Measurements from ENCODE around the gene MAFG.
A peak's percentile ranks its signal among the peaks of the same experiment; 100 is the strongest.

Gene MAFG

DNA sequence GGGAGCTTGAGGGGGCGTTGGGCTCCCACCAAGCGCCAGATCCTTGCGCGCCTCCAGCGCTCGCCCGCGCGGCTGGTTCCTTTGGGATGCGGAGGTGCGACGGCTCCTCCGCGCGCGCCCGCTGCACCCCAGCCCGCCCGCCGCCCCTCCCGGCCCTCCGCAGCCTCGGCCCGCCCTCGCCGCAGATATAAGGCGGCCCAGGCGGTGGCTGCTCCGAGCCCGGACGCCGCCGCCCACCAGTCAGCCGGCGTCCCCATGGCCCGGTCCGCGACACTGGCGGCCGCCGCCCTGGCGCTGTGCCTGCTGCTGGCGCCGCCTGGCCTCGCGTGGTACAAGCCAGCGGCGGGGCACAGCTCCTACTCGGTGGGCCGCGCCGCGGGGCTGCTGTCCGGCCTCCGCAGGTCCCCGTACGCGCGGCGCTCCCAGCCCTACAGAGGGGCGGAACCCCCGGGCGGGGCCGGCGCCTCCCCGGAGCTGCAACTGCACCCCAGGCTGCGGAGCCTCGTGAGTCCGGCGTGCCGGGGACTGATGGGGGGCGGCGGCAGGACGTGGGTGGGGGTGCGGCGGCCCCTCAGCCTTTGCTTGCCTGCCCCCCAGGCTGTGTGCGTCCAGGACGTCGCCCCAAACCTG lies 25.4 kb downstream of the MAFG start, which contains the start of gene NPB:
TSS of gene NPB (plus strand) at position 216 of the 630 bp plus-strand sequence. CDS start at position 256, 40 bp downstream.
- no peak within 1 kb of the TSS for H4K5ac ChIP-seq (ENCODE audit: low read length)
- no peak within 1 kb of the TSS for H2AK5ac ChIP-seq (ENCODE audit: low read length)
- H3K4me1 ChIP-seq (ENCODE audit: control insufficient read depth, low read depth, low read length), result no peaks in the 10 kb centered on the region
- H4K8ac ChIP-seq (ENCODE audit: low read depth, low read length), result no peak within 1 kb of the TSS
- no peak within 1 kb of the TSS for H2BK5ac ChIP-seq (ENCODE audit: low read length)
- WGBS (ENCODE audit: extremely low coverage, insufficient coverage, low lambda C conversion rate), result no CpG with 5 or more reads among the region's 79 CpGs
- no peaks in the 10 kb centered on the region for H3K79me2 ChIP-seq (ENCODE audit: control insufficient read depth, insufficient read depth, low read length)
- no peak within 1 kb of the TSS for H3K4ac ChIP-seq (ENCODE audit: low read depth, low read length)
- peaks cover 6% of the 10 kb centered on the region for H3K36me3 ChIP-seq (ENCODE audit: control insufficient read depth, insufficient read depth, low read length)
- peak within 1 kb of the TSS; percentile 78 for H3K56ac ChIP-seq (ENCODE audit: low read length)
- H2BK120ac ChIP-seq (ENCODE audit: low read depth, low read length), result no peak within 1 kb of the TSS
- H3K27me3 ChIP-seq (ENCODE audit: insufficient read depth, low read length, poor library complexity), result no peaks in the 10 kb centered on the region
- peak within 1 kb of the TSS; percentile 61 for H3K9ac ChIP-seq (ENCODE audit: low read length)
- no peaks in the 10 kb centered on the region for H3K79me1 ChIP-seq (ENCODE audit: low read length)
- no peak within 1 kb of the TSS for H3K4me3 ChIP-seq (ENCODE audit: low read length)
- DNase-seq, result peak; percentile 46
- no peak within 1 kb of the TSS for H3K27ac ChIP-seq (ENCODE audit: low read depth, low read length)
- no peak within 1 kb of the TSS for H3K18ac ChIP-seq (ENCODE audit: low read length)
- H2BK15ac ChIP-seq (replicated peaks; ENCODE audit: low read depth), result no peak within 1 kb of the TSS
- peak within 1 kb of the TSS; percentile 85 for H3K23ac ChIP-seq (ENCODE audit: low read length)
- H3K4me2 ChIP-seq (ENCODE audit: low read length), result peak within 1 kb of the TSS; percentile 48

GRCh38 chr17:81901167-81902022 lies 26.1 kb downstream of the MAFG start:
- H2BK15ac ChIP-seq (replicated peaks; ENCODE audit: low read depth), result no peak overlapping the region
- no peaks in the 10 kb centered on the region for H3K4me1 ChIP-seq (ENCODE audit: control insufficient read depth, low read depth, low read length)
- no peak overlapping the region for H4K5ac ChIP-seq (ENCODE audit: low read length)
- peak overlapping the region; percentile 78 for H3K56ac ChIP-seq (ENCODE audit: low read length)
- no peak overlapping the region for H4K8ac ChIP-seq (ENCODE audit: low read depth, low read length)
- peaks cover 7% of the 10 kb centered on the region for H3K36me3 ChIP-seq (ENCODE audit: control insufficient read depth, insufficient read depth, low read length)
- no peak overlapping the region for H3K4me3 ChIP-seq (ENCODE audit: low read length)
- H3K4me2 ChIP-seq (ENCODE audit: low read length), result peak overlapping the region; percentile 25
- DNase-seq, result no peak
- no peak overlapping the region for H3K27ac ChIP-seq (ENCODE audit: low read depth, low read length)
- H3K9ac ChIP-seq (ENCODE audit: low read length), result peak overlapping the region; percentile 38
- WGBS (ENCODE audit: extremely low coverage, insufficient coverage, low lambda C conversion rate), result no CpG with 5 or more reads among the region's 21 CpGs
- H2BK120ac ChIP-seq (ENCODE audit: low read depth, low read length), result no peak overlapping the region
- no peak overlapping the region for H3K4ac ChIP-seq (ENCODE audit: low read depth, low read length)
- no peak overlapping the region for H2AK5ac ChIP-seq (ENCODE audit: low read length)
- no peaks in the 10 kb centered on the region for H3K79me2 ChIP-seq (ENCODE audit: control insufficient read depth, insufficient read depth, low read length)
- H2BK5ac ChIP-seq (ENCODE audit: low read length), result no peak overlapping the region
- H3K18ac ChIP-seq (ENCODE audit: low read length), result no peak overlapping the region
- H3K23ac ChIP-seq (ENCODE audit: low read length), result peak overlapping the region; percentile 85
- H3K79me1 ChIP-seq (ENCODE audit: low read length), result no peaks in the 10 kb centered on the region
- no peaks in the 10 kb centered on the region for H3K27me3 ChIP-seq (ENCODE audit: insufficient read depth, low read length, poor library complexity)

DNA sequence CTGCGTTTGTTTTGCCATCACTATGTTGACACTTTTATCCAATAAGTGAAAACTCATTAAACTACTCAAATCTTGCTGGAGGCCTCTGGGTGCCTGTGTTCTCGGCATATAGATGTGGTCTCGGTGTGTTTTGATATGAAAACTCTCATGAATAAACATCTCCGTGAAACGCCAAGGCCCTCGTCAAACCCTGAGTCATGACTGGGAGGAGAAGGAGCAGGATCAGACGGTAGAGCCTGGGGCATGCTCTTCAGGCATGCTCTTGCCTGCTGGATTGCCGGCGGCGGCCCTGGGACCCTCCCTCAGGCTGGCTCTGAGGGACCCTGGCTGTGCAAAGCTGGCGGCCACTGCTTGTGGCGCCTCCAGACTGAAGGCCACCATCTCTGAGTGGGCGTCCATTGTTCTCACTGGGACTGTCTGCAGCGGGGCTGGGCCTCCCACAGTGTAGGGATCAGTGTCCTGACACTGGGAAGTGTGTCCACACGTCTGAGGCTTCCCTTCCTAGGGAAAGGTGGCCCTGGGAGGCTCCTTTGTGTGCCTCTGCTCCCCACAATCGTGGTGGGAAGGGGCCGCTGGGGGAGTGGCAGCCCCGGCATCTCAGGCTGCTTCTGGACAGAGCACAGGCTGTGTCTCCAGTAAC lies 27.2 kb downstream of the MAFG start:
- no peaks in the 10 kb centered on the region for H3K4me1 ChIP-seq (ENCODE audit: control insufficient read depth, low read depth, low read length)
- no peak overlapping the region for H2BK120ac ChIP-seq (ENCODE audit: low read depth, low read length)
- H3K79me2 ChIP-seq (ENCODE audit: control insufficient read depth, insufficient read depth, low read length), result no peaks in the 10 kb centered on the region
- no peak overlapping the region for H3K4me2 ChIP-seq (ENCODE audit: low read length)
- no peak overlapping the region for H3K18ac ChIP-seq (ENCODE audit: low read length)
- no peak overlapping the region for H2BK15ac ChIP-seq (replicated peaks; ENCODE audit: low read depth)
- H4K5ac ChIP-seq (ENCODE audit: low read length), result no peak overlapping the region
- no peak overlapping the region for H4K8ac ChIP-seq (ENCODE audit: low read depth, low read length)
- H3K9ac ChIP-seq (ENCODE audit: low read length), result no peak overlapping the region
- no peak for DNase-seq
- H2AK5ac ChIP-seq (ENCODE audit: low read length), result no peak overlapping the region
- H3K23ac ChIP-seq (ENCODE audit: low read length), result no peak overlapping the region
- H3K79me1 ChIP-seq (ENCODE audit: low read length), result no peaks in the 10 kb centered on the region
- no CpG with 5 or more reads among the region's 18 CpGs for WGBS (ENCODE audit: extremely low coverage, insufficient coverage, low lambda C conversion rate)
- H3K36me3 ChIP-seq (ENCODE audit: control insufficient read depth, insufficient read depth, low read length), result peaks cover 8% of the 10 kb centered on the region
- no peak overlapping the region for H3K56ac ChIP-seq (ENCODE audit: low read length)
- H3K27ac ChIP-seq (ENCODE audit: low read depth, low read length), result no peak overlapping the region
- H3K4me3 ChIP-seq (ENCODE audit: low read length), result no peak overlapping the region
- H2BK5ac ChIP-seq (ENCODE audit: low read length), result no peak overlapping the region
- no peaks in the 10 kb centered on the region for H3K27me3 ChIP-seq (ENCODE audit: insufficient read depth, low read length, poor library complexity)
- no peak overlapping the region for H3K4ac ChIP-seq (ENCODE audit: low read depth, low read length)

DNA sequence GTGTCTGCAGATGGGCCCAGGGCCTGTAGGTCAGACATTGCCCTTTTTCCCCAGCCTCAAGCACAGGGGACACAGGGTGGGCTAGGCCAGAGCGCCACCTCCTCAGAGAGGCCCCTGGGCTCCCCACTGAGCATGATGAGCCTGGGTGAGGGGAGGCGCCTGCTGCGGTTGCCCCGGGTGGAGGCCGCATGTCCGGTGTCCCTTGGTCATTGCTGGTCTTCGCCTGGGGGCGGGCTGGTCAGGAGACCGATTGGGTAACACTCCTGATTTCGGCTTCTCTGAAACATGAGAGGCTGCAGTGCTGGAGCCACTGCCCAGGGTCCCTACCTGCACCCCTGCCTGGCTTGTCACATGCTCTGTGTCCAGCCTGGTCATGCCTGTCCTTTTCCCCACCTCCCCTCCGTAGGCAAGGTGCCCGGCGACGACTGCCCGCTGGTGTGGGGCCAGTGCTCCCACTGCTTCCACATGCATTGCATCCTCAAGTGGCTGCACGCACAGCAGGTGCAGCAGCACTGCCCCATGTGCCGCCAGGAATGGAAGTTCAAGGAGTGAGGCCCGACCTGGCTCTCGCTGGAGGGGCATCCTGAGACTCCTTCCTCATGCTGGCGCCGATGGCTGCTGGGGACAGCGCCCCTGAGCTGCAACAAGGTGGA lies 27.9 kb downstream of the MAFG start:
- Histone ChIP-seq H3K27ac (ENCODE audit: low read depth, low read length) (no peak overlapping the region), H2BK5ac (ENCODE audit: low read length) (no peak overlapping the region), H3K4me1 (ENCODE audit: control insufficient read depth, low read depth, low read length) (no peaks in the 10 kb centered on the region), H3K4ac (ENCODE audit: low read depth, low read length) (no peak overlapping the region), H3K36me3 (ENCODE audit: control insufficient read depth, insufficient read depth, low read length) (peaks cover 8% of the 10 kb centered on the region), H4K5ac (ENCODE audit: low read length) (no peak overlapping the region), H3K4me3 (ENCODE audit: low read length) (no peak overlapping the region), H2AK5ac (ENCODE audit: low read length) (no peak overlapping the region), H3K18ac (ENCODE audit: low read length) (no peak overlapping the region), H3K27me3 (ENCODE audit: insufficient read depth, low read length, poor library complexity) (no peaks in the 10 kb centered on the region), H2BK15ac (replicated peaks; ENCODE audit: low read depth) (no peak overlapping the region), H3K79me1 (ENCODE audit: low read length) (no peaks in the 10 kb centered on the region), H2BK120ac (ENCODE audit: low read depth, low read length) (no peak overlapping the region), H3K79me2 (ENCODE audit: control insufficient read depth, insufficient read depth, low read length) (no peaks in the 10 kb centered on the region), H3K9ac (ENCODE audit: low read length) (no peak overlapping the region), H4K8ac (ENCODE audit: low read depth, low read length) (no peak overlapping the region), H3K4me2 (ENCODE audit: low read length) (no peak overlapping the region), H3K56ac (ENCODE audit: low read length) (no peak overlapping the region), H3K23ac (ENCODE audit: low read length) (no peak overlapping the region)
- no CpG with 5 or more reads among the region's 22 CpGs for WGBS (ENCODE audit: extremely low coverage, insufficient coverage, low lambda C conversion rate)
- DNase-seq, result no peak

DNA sequence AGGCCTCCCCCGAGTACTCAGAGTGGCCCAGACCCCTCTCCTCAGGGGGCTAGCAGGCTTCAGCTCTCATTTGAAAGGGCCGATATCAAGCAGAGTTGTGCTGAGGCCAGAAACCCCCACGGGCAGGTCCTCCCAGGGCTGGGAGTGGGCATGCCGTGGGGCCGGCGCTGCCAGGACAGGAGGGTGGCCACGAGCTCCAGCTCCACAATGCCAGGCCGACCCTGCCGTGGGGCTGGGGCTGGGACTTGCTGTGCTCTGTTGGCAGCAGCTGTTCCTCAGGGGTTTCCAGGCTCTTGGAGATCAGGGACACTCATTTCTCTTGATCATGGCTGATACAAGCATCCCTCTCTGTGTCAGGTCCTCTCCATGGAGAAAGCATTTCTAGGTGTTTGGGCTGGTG lies 28.6 kb downstream of the MAFG start:
- Histone ChIP-seq H3K36me3 (ENCODE audit: control insufficient read depth, insufficient read depth, low read length) (peaks cover 10% of the 10 kb centered on the region), H3K4me1 (ENCODE audit: control insufficient read depth, low read depth, low read length) (no peaks in the 10 kb centered on the region), H3K79me1 (ENCODE audit: low read length) (peaks cover 3% of the 10 kb centered on the region), H3K27me3 (ENCODE audit: insufficient read depth, low read length, poor library complexity) (no peaks in the 10 kb centered on the region), H3K79me2 (ENCODE audit: control insufficient read depth, insufficient read depth, low read length) (no peaks in the 10 kb centered on the region), H4K8ac (ENCODE audit: low read depth, low read length) (no peak overlapping the region), H2BK15ac (replicated peaks; ENCODE audit: low read depth) (no peak overlapping the region), H3K56ac (ENCODE audit: low read length) (no peak overlapping the region), H3K18ac (ENCODE audit: low read length) (no peak overlapping the region), H3K4ac (ENCODE audit: low read depth, low read length) (no peak overlapping the region), H3K27ac (ENCODE audit: low read depth, low read length) (peak overlapping the region; percentile 6), H3K9ac (ENCODE audit: low read length) (no peak overlapping the region), H3K4me3 (ENCODE audit: low read length) (no peak overlapping the region), H2BK5ac (ENCODE audit: low read length) (no peak overlapping the region), H2AK5ac (ENCODE audit: low read length) (no peak overlapping the region), H4K5ac (ENCODE audit: low read length) (no peak overlapping the region), H2BK120ac (ENCODE audit: low read depth, low read length) (no peak overlapping the region), H3K4me2 (ENCODE audit: low read length) (no peak overlapping the region), H3K23ac (ENCODE audit: low read length) (no peak overlapping the region)
- WGBS (ENCODE audit: extremely low coverage, insufficient coverage, low lambda C conversion rate), result no CpG with 5 or more reads among the region's 9 CpGs
- DNase-seq, result no peak

Measured in mesendoderm (in vitro differentiated cells).